Panc1 (cell line): ENCODE results near the gene KIF12. TPM values are rescaled to one million over a fixed set of nuclear protein-coding genes. Genes with fewer than 3 reads are reported as not detected.

Experiments
- ATAC-seq: fragments of 200-7000 bp; cut with Tn5 transposase; 2 replicates; pipeline ENCODE4 v1.9.1; 2020; ENCODE audit warnings: mild to moderate bottlenecking, moderate library complexity
- BruUV-seq: library from RNA; stranded (reverse); fragments of 400-500 nt; replicated peaks from 2 replicates; lab custom pipeline; 2021; lab: Mats Ljungman, UMichigan
- CTCF ChIA-PET: fragments of 300-600 bp; sonication (Branson Sonifier 250); formaldehyde crosslinking; loops from one replicate; lab custom pipeline; 2022; ENCODE audit warnings: antibody characterized with exemption; lab: Charles Lee
- POLR2A ChIA-PET: fragments of 300-600 bp; sonication (Branson Sonifier 250); formaldehyde crosslinking; loops from one replicate; lab custom pipeline; 2022; ENCODE audit warnings: antibody characterized with exemption; lab: Charles Lee
- DNase-seq: peaks from one replicate; pipeline ENCODE4 v3.0.0-alpha.2; 2010; ENCODE audit warnings: low read depth, low spot score
- H3K27ac ChIP-seq: 2 replicates; pipeline ENCODE4 v1.5.1; 2011; ENCODE audit warnings: mild to moderate bottlenecking, low read length, inconsistent platforms
- H3K27me3 ChIP-seq: fragments of 200-500 bp; sonication (Bioruptor generic); 2 replicates; pipeline ENCODE4 v1.6.0; 2014; ENCODE audit warnings: low read length, inconsistent platforms; ENCODE audit not compliant: control insufficient read depth, insufficient read depth
- H3K36me3 ChIP-seq: fragments of 200-500 bp; sonication (Bioruptor generic); 2 replicates; pipeline ENCODE4 v1.5.1; 2014; ENCODE audit warnings: inconsistent platforms, mild to moderate bottlenecking, low read length, moderate library complexity; ENCODE audit not compliant: control insufficient read depth, insufficient read depth
- H3K4me1 ChIP-seq: 2 replicates; pipeline ENCODE4 v1.5.1; 2011; ENCODE audit warnings: inconsistent platforms, mild to moderate bottlenecking, low read length, moderate library complexity; ENCODE audit not compliant: control insufficient read depth, insufficient read depth
- H3K4me3 ChIP-seq, 2 experiments: 2 replicates each; pipeline ENCODE4 v1.5.1; 2011 to 2012; ENCODE audit warnings: low read depth in 2 of 2, low read length in 2 of 2, mild to moderate bottlenecking in 2 of 2, inconsistent platforms in 1 of 2, moderate library complexity in 1 of 2
- H3K9me3 ChIP-seq: fragments of 200-500 bp; sonication (Bioruptor generic); 2 replicates; pipeline ENCODE4 v1.5.1; 2014; ENCODE audit warnings: low read depth, mild to moderate bottlenecking, inconsistent platforms, low read length, moderate library complexity; ENCODE audit not compliant: control insufficient read depth, insufficient read depth
- POLR2AphosphoS5 ChIP-seq: IDR thresholded peaks from 2 replicates; pipeline ENCODE4 v1.6.1; 2012; ENCODE audit warnings: mild to moderate bottlenecking, low read depth, low read length, moderate library complexity
- REST ChIP-seq, 2 experiments: IDR thresholded peaks; 2 replicates each; pipeline ENCODE4 v1.6.1; 2011 to 2012; ENCODE audit warnings: low read depth in 2 of 2, control low read depth in 1 of 2, low read length in 1 of 2, mild to moderate bottlenecking in 1 of 2, moderate library complexity in 1 of 2; ENCODE audit not compliant: insufficient read depth in 1 of 2
- SIN3A ChIP-seq: IDR thresholded peaks from 2 replicates; pipeline ENCODE4 v1.6.1; 2012; ENCODE audit warnings: low read depth, mild to moderate bottlenecking, low read length, moderate library complexity, borderline replicate concordance; ENCODE audit not compliant: insufficient read depth
- TCF7L2 ChIP-seq: IDR thresholded peaks from 2 replicates; pipeline ENCODE4 v1.6.1; 2011; ENCODE audit warnings: mild to moderate bottlenecking, low read depth, low read length, inconsistent platforms
- in situ Hi-C: cut with HindIII; loops from 2 replicates; pipeline ENCODE4 v1.10.0; 2016; ENCODE audit warnings: low sequenced_read_pairs, low pct_unique_long_range_greater_than_20kb
- intact Hi-C: fragments of 100-400 bp; cut with micrococcal nuclease; formaldehyde crosslinking; loops from one replicate; pipeline ENCODE4 v1.10.0; 2022; ENCODE audit not compliant: unreplicated experiment
- total RNA-seq: library from RNA; stranded (reverse); gene quantifications from one replicate; pipeline ENCODE4 v1.2.1, GENCODE V29; 2021; ENCODE audit not compliant: unreplicated experiment
- TF ChIP-seq, protein P1 (sequence below): fragments of 450-650 bp; IDR thresholded peaks from 2 replicates; pipeline ENCODE4 v1.5.1; 2017; ENCODE audit warnings: mild to moderate bottlenecking

The KIF12 gene
- total RNA-seq, 1 experiment from 2014 or later: 0.87 TPM

- intact Hi-C loops: no loop called here
These were observed 51.4 kb downstream of the KIF12 start for GRCh38 chr9:114047717-114048116.

DNA sequence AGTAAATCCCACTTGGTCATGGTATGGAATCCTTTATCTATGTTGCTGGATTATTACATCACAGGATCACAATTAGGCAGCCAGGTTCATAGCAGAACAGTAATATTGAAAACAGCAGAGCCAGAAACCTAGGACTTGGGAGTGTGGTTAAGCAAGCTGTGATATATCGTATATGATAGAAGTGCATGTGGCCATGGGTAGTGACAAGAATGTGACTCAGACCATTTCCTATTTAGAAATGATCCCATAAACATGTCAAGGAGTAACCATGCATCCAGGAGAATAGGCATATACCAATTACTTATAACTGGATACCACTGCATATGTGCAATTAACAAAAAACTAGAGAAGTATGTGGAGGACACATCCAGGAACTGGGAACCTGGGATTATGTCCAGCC, 52.2 kb downstream of the KIF12 start:
- intact Hi-C loops (no loop called here), in situ Hi-C loops (no loop called here)
- ChIA-PET CTCF (no interaction called here), POLR2A (no interaction called here)
- H3K9me3 ChIP-seq: no peaks in the 10 kb centered on the region
- no peak for DNase-seq
- no peak overlapping the region for H3K4me3 ChIP-seq
- H3K27me3 ChIP-seq: no peaks in the 10 kb centered on the region
- no peak for ATAC-seq
- H3K27ac ChIP-seq: no peak overlapping the region
- TF ChIP-seq, protein P1, sequence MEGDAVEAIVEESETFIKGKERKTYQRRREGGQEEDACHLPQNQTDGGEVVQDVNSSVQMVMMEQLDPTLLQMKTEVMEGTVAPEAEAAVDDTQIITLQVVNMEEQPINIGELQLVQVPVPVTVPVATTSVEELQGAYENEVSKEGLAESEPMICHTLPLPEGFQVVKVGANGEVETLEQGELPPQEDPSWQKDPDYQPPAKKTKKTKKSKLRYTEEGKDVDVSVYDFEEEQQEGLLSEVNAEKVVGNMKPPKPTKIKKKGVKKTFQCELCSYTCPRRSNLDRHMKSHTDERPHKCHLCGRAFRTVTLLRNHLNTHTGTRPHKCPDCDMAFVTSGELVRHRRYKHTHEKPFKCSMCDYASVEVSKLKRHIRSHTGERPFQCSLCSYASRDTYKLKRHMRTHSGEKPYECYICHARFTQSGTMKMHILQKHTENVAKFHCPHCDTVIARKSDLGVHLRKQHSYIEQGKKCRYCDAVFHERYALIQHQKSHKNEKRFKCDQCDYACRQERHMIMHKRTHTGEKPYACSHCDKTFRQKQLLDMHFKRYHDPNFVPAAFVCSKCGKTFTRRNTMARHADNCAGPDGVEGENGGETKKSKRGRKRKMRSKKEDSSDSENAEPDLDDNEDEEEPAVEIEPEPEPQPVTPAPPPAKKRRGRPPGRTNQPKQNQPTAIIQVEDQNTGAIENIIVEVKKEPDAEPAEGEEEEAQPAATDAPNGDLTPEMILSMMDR: no peak
- H3K36me3 ChIP-seq: no peaks in the 10 kb centered on the region
- no peaks in the 10 kb centered on the region for H3K4me1 ChIP-seq
- BruUV-seq: no TSS peak

More at GRCh38 chr9:114047717-114048116, 51.4 kb downstream of the KIF12 start:
- BruUV-seq: no TSS peak
- H3K27me3 ChIP-seq: no peaks in the 10 kb centered on the region
- H3K4me1 ChIP-seq: no peaks in the 10 kb centered on the region
- DNase-seq (no peak), ATAC-seq (0 out of 2 replicates have a peak, but pooled peaks have one; percentile 42)
- H3K27ac ChIP-seq: no peak overlapping the region
- TF ChIP-seq POLR2AphosphoS5: no peak
- TF ChIP-seq REST (IDR thresholded peaks at IDR 0.05; ENCODE audit: insufficient read depth in 1 of 2, low read depth in 2 of 2, low read length in 1 of 2): no peak
- no peak for TF ChIP-seq TCF7L2
- TF ChIP-seq SIN3A: no peak
- TF ChIP-seq, protein P1: no peak; the same call in 1 of the 2 replicates
- no peak overlapping the region for H3K4me3 ChIP-seq
- H3K36me3 ChIP-seq: no peaks in the 10 kb centered on the region
- no peaks in the 10 kb centered on the region for H3K9me3 ChIP-seq
- ChIA-PET POLR2A (no interaction called here), CTCF (no interaction called here)
- in situ Hi-C loops: no loop called here
